Measurements from ENCODE around the gene SMAD7.
A peak's percentile ranks its signal among the peaks of the same experiment; 100 is the strongest.

SMAD7 gene

GRCh38 chr18:48990481-48991318 lies 39.9 kb upstream of the SMAD7 start:
- no peak for ATAC-seq (ENCODE audit: low read depth)
- peaks cover 13% of the 10 kb centered on the region for H3K4me1 Mint-ChIP-seq
- no peaks in the 10 kb centered on the region for H3K36me3 Mint-ChIP-seq
- no peaks in the 10 kb centered on the region for H3K9me3 Mint-ChIP-seq
- H3K4me3 Mint-ChIP-seq: no peak overlapping the region
- H3K27ac Mint-ChIP-seq: no peak overlapping the region
- DNase-seq (ENCODE audit: low spot score in 2 of 2): no peak
- no peaks in the 10 kb centered on the region for H3K27me3 Mint-ChIP-seq

DNA sequence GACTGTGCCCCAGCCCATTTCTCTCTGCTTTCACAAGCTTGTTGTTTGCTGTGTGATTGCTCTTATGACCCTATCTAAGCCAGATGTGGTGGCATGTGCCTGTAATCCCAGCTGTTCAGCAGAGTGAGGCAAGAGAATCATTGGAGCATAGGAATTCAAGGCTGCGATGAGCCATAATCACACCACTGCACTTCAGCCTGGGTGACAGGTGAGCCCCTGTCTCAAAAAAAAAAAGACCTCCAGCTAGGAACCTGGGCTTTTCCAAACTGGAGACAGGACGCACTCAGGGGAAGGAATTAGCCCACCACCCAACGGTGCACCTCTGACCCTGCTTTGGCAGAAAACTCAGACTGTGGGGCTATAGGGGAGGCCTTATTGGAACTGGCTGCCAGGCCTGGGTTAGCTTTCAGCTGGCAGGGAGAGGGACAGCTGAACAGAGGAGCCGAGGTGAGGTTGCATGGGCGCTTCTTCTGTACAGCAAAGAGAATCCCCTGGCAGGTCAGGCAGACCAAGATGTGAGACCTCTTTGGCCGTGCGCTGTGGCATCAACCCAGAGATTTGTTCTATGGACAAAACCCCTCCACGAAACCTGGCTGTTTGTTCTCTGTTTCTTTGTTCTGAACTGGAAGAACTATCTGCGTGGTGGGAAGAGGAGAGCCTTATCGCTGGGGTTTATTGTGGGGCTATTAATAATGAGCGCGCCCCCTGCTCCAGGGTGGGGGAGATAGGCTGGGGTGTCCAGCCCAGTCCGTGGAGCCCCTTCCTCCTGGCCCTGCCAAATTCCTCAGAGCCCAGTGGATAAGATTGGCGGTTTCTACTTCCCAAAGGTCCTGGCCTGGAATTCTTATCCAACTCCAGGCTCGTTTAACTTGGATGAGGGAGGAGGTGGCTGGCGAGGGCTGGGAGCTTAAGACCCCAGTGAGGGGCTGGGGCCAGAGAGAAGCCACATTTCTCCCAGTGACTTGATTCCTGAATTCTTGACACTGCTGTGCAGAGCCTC lies 38.8 kb upstream of the SMAD7 start:
- H3K36me3 Mint-ChIP-seq: no peaks in the 10 kb centered on the region
- no peaks in the 10 kb centered on the region for H3K9me3 Mint-ChIP-seq
- DNase-seq (ENCODE audit: low spot score in 2 of 2) (no peak), ATAC-seq (ENCODE audit: low read depth) (no peak)
- peaks cover 1% of the 10 kb centered on the region for H3K27me3 Mint-ChIP-seq
- H3K4me3 Mint-ChIP-seq: no peak overlapping the region
- peaks cover 13% of the 10 kb centered on the region for H3K4me1 Mint-ChIP-seq
- no peak overlapping the region for H3K27ac Mint-ChIP-seq

GRCh38 chr18:48988508-48989303 lies 37.9 kb upstream of the SMAD7 start:
- Mint-ChIP-seq H3K27ac (no peak overlapping the region), H3K36me3 (no peaks in the 10 kb centered on the region), H3K4me3 (no peak overlapping the region), H3K9me3 (no peaks in the 10 kb centered on the region), H3K27me3 (peaks cover 2% of the 10 kb centered on the region), H3K4me1 (peaks cover 13% of the 10 kb centered on the region)
- ATAC-seq (ENCODE audit: low read depth) (no peak), DNase-seq (ENCODE audit: low spot score in 2 of 2) (no peak)

GRCh38 chr18:48987821-48988220 lies 37.1 kb upstream of the SMAD7 start:
- peaks cover 3% of the 10 kb centered on the region for H3K27me3 Mint-ChIP-seq
- DNase-seq (ENCODE audit: low spot score in 2 of 2) (no peak), ATAC-seq (ENCODE audit: low read depth) (no peak)
- no peak overlapping the region for H3K27ac Mint-ChIP-seq
- no peaks in the 10 kb centered on the region for H3K9me3 Mint-ChIP-seq
- peaks cover 5% of the 10 kb centered on the region for H3K4me1 Mint-ChIP-seq
- H3K36me3 Mint-ChIP-seq: no peaks in the 10 kb centered on the region
- no peak overlapping the region for H3K4me3 Mint-ChIP-seq

GRCh38 chr18:48986851-48987761 lies 36.3 kb upstream of the SMAD7 start:
- H3K27ac Mint-ChIP-seq: no peak overlapping the region
- H3K36me3 Mint-ChIP-seq: no peaks in the 10 kb centered on the region
- H3K4me3 Mint-ChIP-seq: no peak overlapping the region
- no peaks in the 10 kb centered on the region for H3K9me3 Mint-ChIP-seq
- ATAC-seq (ENCODE audit: low read depth): no peak
- H3K27me3 Mint-ChIP-seq: peaks cover 6% of the 10 kb centered on the region
- DNase-seq (ENCODE audit: low spot score in 2 of 2): no peak
- peaks cover 3% of the 10 kb centered on the region for H3K4me1 Mint-ChIP-seq

- Mint-ChIP-seq H3K4me1 (peaks cover 3% of the 10 kb centered on the region), H3K27me3 (peaks cover 6% of the 10 kb centered on the region), H3K9me3 (no peaks in the 10 kb centered on the region), H3K4me3 (no peak overlapping the region), H3K27ac (no peak overlapping the region), H3K36me3 (no peaks in the 10 kb centered on the region)
- no peak for DNase-seq (ENCODE audit: low spot score in 2 of 2)
- no peak for ATAC-seq (ENCODE audit: low read depth)
These were observed 34.4 kb upstream of the SMAD7 start for GRCh38 chr18:48985161-48985560.

GRCh38 chr18:48983793-48984437 lies 33.1 kb upstream of the SMAD7 start:
- ATAC-seq (ENCODE audit: low read depth) (no peak), DNase-seq (ENCODE audit: low spot score in 2 of 2) (no peak)
- Mint-ChIP-seq H3K27me3 (peaks cover 14% of the 10 kb centered on the region), H3K4me3 (no peak overlapping the region), H3K36me3 (no peaks in the 10 kb centered on the region), H3K4me1 (peaks cover 3% of the 10 kb centered on the region), H3K27ac (no peak overlapping the region), H3K9me3 (no peaks in the 10 kb centered on the region)

DNA sequence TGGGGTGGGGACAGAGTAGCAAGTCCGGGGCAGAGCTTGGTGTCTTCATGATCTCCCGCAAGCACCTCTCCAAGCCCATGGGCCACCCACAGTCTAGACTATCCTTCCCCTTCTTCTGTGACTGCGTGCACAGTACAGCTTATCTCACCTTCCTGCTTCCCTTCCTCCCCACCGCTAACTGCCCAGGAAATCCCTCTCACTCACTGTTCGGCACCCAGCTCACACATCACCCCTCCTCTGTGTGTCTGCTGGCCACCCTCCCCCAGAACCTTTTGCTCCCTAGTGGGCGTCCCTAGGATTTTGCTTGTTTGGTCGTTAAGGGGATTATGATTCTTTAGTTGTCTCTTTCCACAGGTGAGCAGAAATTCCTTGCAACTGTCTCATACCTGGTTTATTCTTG lies 31.5 kb upstream of the SMAD7 start:
- Mint-ChIP-seq H3K36me3 (no peaks in the 10 kb centered on the region), H3K4me3 (no peak overlapping the region), H3K27me3 (peaks cover 16% of the 10 kb centered on the region), H3K27ac (no peak overlapping the region), H3K9me3 (no peaks in the 10 kb centered on the region), H3K4me1 (peaks cover 3% of the 10 kb centered on the region)
- ATAC-seq (ENCODE audit: low read depth) (no peak), DNase-seq (ENCODE audit: low spot score in 2 of 2) (no peak)

DNA sequence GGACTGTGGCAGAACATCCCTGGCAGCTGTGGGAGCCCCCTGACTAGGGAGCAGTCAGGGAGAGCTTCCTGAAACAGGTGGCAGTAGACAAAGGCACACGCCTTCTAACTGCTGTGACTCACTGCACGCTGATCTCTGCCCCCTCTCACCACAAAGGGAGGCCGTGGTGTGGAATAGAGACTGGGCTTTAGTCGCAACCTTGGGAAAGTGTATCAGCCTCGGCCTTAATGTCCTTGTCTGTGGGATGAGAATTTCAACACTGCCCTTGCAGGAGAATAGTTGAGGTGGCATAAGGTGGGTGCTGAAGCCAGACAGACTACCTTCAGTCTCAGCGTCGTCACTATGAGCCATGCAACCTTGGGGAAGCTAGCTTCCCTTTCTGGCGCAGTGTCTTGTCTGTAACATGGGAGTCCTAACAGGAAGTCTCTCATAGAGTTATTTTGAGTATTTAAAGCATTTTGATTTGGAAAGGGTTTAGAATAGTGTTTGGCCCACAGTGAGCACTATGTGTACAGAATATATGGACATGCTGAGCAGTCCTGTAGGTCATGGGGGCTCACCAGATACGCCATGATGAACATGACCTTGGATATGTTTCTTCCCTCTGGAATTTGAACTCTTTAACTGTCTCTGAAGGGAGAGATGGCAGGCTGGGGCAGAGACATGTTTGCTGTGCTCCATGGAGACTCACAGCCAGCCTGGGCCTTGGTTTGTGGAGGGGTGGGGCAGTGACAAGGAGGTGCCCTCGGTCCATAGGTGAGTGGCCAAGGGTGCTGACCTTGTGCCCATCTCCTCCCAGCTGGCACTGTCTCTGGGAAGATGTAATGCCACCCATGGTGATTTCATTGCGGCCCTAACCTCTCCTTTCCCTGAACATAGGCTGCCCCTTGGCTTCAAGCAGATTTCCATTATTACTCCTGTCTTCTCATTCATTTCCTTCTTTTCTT lies 29.5 kb upstream of the SMAD7 start:
- H3K27ac Mint-ChIP-seq: no peak overlapping the region
- H3K9me3 Mint-ChIP-seq: no peaks in the 10 kb centered on the region

DNA sequence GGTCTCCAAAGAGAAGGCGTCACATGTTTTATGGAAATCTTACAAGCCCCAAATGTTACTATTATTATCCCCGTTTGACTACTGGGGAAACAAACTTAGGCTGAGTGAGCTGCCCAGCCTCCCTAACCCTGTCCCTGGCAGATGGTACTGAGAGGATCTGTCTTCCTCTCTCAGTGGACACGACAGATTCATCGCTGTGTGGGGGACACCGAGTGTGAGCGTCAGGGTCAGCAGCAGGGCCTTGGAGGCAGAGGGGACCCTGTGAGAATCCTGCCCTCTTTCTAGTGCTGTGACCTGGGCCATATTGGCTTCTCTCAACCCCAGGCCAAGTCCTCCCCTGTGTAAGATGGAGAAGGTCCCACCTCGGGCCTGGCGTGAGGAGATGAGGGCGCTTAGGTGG lies 27.1 kb upstream of the SMAD7 start:
- no peak overlapping the region for H3K4me3 Mint-ChIP-seq
- peaks cover 13% of the 10 kb centered on the region for H3K27me3 Mint-ChIP-seq
- ATAC-seq (ENCODE audit: low read depth): no peak
- no peaks in the 10 kb centered on the region for H3K9me3 Mint-ChIP-seq
- no peak for DNase-seq (ENCODE audit: low spot score in 2 of 2)
- no peaks in the 10 kb centered on the region for H3K36me3 Mint-ChIP-seq
- no peak overlapping the region for H3K27ac Mint-ChIP-seq
- H3K4me1 Mint-ChIP-seq: peaks cover 9% of the 10 kb centered on the region

More for the DNA sequence above, 29.5 kb upstream of the SMAD7 start:
- H3K27me3 Mint-ChIP-seq: peaks cover 15% of the 10 kb centered on the region
- DNase-seq (ENCODE audit: low spot score in 2 of 2) (no peak), ATAC-seq (ENCODE audit: low read depth) (no peak)
- peaks cover 9% of the 10 kb centered on the region for H3K4me1 Mint-ChIP-seq
- H3K36me3 Mint-ChIP-seq: no peaks in the 10 kb centered on the region
- H3K4me3 Mint-ChIP-seq: no peak overlapping the region

DNA sequence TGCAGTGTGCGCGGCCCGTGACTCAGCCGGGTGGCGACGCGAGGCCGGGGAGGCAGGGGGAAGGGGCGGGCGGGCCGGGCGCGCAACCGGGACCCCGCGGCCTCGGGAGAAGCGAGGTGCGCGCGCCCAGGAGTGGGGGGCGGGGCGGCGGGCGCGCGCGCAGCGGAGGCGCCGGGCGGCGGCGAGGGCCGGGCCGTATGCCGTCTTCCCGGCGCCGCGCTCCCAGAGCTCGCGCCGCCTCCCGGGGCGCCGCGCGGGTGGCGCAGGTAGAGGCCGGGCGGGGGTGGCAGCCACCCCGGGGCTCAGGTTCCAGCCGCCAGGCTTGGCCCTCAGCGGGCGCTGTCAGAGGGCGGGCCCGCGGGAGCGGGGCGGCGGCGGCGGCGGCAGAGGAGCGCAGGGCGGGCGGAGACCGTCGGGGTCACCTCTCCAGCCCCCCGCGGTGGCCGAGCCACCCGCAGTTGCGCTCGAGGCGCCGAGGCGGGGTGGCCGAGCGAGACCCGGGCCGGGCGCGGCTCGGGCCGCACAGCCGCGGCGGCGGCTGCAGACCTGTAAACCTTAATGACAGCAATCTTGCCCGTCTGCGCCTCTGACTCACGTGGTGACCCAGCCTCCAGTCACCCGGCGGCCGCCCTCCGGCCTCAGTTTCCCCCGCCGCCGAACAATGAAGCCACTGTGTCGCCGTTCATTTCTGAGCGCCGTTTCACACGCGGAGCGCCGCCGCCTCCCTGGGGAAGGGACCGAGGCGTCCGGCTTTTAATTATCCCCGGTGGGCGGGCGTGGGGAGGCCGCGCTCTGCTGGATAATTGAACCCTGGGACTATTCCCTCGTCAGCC lies 25.3 kb upstream of the SMAD7 start:
- DNase-seq (ENCODE audit: low spot score in 2 of 2) (peak; percentile 30 to 48), ATAC-seq (ENCODE audit: low read depth) (peak; percentile 72)
- no peak overlapping the region for H3K27ac Mint-ChIP-seq
- no peaks in the 10 kb centered on the region for H3K9me3 Mint-ChIP-seq
- no peaks in the 10 kb centered on the region for H3K36me3 Mint-ChIP-seq
- peak overlapping the region; percentile 82 for H3K4me3 Mint-ChIP-seq
- peaks cover 6% of the 10 kb centered on the region for H3K4me1 Mint-ChIP-seq
- H3K27me3 Mint-ChIP-seq: peaks cover 12% of the 10 kb centered on the region

Data from memory B cell (primary cell).